SH-SY5Y (cell line): Measurements from ENCODE around the gene MTCH1.

Source experiments
- GATA2 ChIP-seq: IDR thresholded peaks from 2 replicates; pipeline ENCODE4 v1.6.1; 2011; ENCODE audit warnings: mild to moderate bottlenecking, low read depth, low read length
- GATA3 ChIP-seq: IDR thresholded peaks from 2 replicates; pipeline ENCODE4 v1.6.1; 2011; ENCODE audit warnings: low read depth, mild to moderate bottlenecking, low read length, moderate library complexity

GRCh38 chr6:36980876-36981619, 4.9 kb downstream of the MTCH1 start:
- no peak for TF ChIP-seq GATA2
- TF ChIP-seq GATA3 = no peak
